Measurements from ENCODE around the gene ADAM22.

Gene ADAM22

GRCh38 chr7:87960239-87960638 lies 26.2 kb downstream of the ADAM22 start:
- DNase-seq = no peak

- DNase-seq = no peak
These were observed 27.7 kb downstream of the ADAM22 start for GRCh38 chr7:87961754-87962153.

GRCh38 chr7:87966271-87966670 lies 32.2 kb downstream of the ADAM22 start:
- no peak for DNase-seq

- DNase-seq = no peak
These were observed 34.0 kb downstream of the ADAM22 start for GRCh38 chr7:87968021-87968420.

- no peak for DNase-seq
These were observed 48.1 kb downstream of the ADAM22 start for GRCh38 chr7:87982116-87982515.

- DNase-seq = no peak
These were observed 50.0 kb downstream of the ADAM22 start for GRCh38 chr7:87984088-87984487.

- no peak for DNase-seq
These were observed 59.2 kb downstream of the ADAM22 start for GRCh38 chr7:87993269-87993668.

GRCh38 chr7:87999261-87999660 lies 65.2 kb downstream of the ADAM22 start:
- no peak for DNase-seq

GRCh38 chr7:88001744-88002530 lies 67.9 kb downstream of the ADAM22 start:
- no peak for DNase-seq

- no peak for DNase-seq
These were observed 68.6 kb downstream of the ADAM22 start for GRCh38 chr7:88002617-88003016.

- DNase-seq = no peak
These were observed 69.5 kb downstream of the ADAM22 start for GRCh38 chr7:88003581-88003980.

- no peak for DNase-seq
These were observed 71.1 kb downstream of the ADAM22 start for GRCh38 chr7:88005191-88005590.

- DNase-seq = no peak
These were observed 75.6 kb downstream of the ADAM22 start for GRCh38 chr7:88009651-88010050.

GRCh38 chr7:88012086-88012485 lies 78.0 kb downstream of the ADAM22 start:
- no peak for DNase-seq

GRCh38 chr7:88013981-88014380 lies 79.9 kb downstream of the ADAM22 start:
- DNase-seq = no peak

- no peak for DNase-seq
These were observed 80.5 kb downstream of the ADAM22 start for GRCh38 chr7:88014581-88014980.

GRCh38 chr7:88015309-88015708 lies 81.3 kb downstream of the ADAM22 start:
- DNase-seq = no peak

- DNase-seq = no peak
These were observed 84.5 kb downstream of the ADAM22 start for GRCh38 chr7:88018501-88018900.

- DNase-seq = no peak
These were observed 87.1 kb downstream of the ADAM22 start for GRCh38 chr7:88020953-88021665.

GRCh38 chr7:88027724-88028123 lies 93.7 kb downstream of the ADAM22 start:
- DNase-seq = no peak

- no peak for DNase-seq
These were observed 100.1 kb downstream of the ADAM22 start for GRCh38 chr7:88034083-88034695.

- no peak for DNase-seq
These were observed 103.0 kb downstream of the ADAM22 start for GRCh38 chr7:88037050-88037449.

GRCh38 chr7:88040694-88041093 lies 106.6 kb downstream of the ADAM22 start:
- no peak for DNase-seq

GRCh38 chr7:88041583-88041982 lies 107.5 kb downstream of the ADAM22 start:
- no peak for DNase-seq
